ENCODE measurements around the gene HFM1.
"Not testable (repeated sequence)": the region's sequence is repeated elsewhere in the genome, so short reads cannot be mapped to it uniquely, and the experiment has no call there.

HFM1 gene, protein sequence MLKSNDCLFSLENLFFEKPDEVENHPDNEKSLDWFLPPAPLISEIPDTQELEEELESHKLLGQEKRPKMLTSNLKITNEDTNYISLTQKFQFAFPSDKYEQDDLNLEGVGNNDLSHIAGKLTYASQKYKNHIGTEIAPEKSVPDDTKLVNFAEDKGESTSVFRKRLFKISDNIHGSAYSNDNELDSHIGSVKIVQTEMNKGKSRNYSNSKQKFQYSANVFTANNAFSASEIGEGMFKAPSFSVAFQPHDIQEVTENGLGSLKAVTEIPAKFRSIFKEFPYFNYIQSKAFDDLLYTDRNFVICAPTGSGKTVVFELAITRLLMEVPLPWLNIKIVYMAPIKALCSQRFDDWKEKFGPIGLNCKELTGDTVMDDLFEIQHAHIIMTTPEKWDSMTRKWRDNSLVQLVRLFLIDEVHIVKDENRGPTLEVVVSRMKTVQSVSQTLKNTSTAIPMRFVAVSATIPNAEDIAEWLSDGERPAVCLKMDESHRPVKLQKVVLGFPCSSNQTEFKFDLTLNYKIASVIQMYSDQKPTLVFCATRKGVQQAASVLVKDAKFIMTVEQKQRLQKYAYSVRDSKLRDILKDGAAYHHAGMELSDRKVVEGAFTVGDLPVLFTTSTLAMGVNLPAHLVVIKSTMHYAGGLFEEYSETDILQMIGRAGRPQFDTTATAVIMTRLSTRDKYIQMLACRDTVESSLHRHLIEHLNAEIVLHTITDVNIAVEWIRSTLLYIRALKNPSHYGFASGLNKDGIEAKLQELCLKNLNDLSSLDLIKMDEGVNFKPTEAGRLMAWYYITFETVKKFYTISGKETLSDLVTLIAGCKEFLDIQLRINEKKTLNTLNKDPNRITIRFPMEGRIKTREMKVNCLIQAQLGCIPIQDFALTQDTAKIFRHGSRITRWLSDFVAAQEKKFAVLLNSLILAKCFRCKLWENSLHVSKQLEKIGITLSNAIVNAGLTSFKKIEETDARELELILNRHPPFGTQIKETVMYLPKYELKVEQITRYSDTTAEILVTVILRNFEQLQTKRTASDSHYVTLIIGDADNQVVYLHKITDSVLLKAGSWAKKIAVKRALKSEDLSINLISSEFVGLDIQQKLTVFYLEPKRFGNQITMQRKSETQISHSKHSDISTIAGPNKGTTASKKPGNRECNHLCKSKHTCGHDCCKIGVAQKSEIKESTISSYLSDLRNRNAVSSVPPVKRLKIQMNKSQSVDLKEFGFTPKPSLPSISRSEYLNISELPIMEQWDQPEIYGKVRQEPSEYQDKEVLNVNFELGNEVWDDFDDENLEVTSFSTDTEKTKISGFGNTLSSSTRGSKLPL (N-terminal part only)

DNA sequence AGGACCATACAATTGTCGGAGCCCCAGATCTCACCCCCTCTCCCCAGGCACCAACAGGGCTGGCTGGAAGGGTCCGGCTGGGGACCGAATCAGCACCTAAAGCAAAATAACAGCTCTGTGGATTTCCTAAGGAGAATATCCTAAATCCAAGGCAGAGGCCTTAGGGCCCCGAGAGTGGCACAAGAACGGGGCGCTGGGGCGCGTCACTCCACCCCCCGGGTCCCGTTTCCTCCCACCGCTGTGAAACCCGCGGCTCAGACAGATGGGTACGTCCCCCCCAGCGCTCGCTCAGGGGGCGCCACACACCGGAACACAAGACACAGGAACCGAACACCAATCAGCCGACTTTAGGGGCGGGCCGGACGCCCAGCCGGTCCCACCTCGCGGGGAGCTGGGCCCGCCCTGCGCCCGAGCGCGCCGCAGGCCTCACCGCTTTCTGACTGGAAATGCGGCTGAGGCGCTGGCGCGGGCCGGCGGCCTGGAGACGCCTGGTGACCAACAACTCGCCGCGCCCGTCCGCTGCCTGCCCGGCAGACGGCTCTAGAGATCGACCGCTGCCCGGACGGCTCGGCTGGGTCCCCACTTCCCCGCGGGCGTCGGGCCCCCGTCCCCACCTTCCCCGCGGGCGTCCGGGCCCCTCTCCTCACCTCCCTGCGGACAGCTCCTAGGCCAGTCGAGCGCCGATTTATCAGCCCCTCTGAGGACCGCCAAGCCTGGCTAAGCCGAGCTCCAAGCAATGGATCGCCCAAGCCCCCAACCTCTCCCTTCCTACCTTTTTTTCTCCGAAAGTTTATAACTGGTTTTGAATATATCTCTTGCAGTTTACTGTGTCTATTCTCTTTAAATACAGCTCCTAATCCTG, at the start of gene HFM1:
Gene HFM1, minus strand, starts transcription at position 687 of the 862 bp plus-strand sequence. CDS start 3,755 bp downstream, outside the sequence.
- peak; percentile 91 for DNase-seq

DNA sequence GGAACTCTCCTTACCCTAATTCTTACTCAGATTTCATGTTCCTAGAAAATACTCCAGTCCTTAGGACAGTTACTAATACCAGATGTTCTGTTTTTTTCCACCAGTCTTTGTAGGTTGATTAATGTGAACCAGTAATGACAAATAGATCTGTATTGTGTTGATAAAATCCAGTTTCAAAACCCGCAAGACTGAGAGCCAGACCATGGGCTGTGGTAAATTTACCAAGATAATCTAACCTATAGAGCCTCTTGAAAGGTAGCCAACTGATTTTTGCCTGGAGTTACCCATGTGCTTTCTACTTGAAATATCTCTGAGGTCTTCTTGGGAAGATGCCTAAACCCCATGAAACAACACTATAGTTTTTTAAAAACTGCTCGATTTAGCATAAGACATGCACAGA, 49.5 kb upstream of the HFM1 start:
- no peak for DNase-seq

DNA sequence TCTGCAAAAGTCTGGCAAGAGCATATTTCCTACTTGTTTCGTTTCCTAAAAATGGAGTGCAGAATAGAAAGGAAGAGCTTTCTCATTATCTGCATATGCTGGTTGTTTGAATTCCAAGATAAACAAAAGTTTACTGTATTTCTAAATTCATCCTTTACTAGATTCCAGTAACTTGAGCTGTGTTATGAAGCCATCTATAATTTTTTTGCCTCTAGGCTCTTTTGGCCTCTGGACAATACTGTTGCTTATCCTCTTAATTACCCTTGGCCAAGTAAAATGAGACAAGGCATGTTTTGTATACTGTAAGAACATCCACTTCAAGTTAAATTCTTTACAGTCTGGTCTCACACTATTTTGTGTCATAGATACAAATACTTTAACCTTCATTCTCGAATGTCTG, 45.6 kb upstream of the HFM1 start:
- DNase-seq, result no peak

DNA sequence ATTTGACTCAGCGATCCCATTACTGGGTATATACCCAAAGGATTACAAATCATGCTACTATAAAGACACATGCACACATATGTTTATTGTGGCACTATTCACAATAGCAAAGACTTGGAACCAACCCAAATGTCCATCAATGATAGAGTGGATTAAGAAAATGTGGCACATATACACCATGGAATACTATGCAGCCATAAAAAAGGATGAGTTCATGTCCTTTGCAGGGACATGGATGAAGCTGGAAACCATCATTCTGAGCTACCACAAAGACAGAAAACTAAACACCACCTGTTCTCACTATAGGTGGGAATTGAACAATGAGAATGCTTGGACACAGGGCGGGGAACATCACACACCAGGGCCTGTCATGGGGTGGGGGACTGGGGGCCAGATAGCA, 43.1 kb upstream of the HFM1 start:
- DNase-seq, result not testable (repeated sequence)

DNA sequence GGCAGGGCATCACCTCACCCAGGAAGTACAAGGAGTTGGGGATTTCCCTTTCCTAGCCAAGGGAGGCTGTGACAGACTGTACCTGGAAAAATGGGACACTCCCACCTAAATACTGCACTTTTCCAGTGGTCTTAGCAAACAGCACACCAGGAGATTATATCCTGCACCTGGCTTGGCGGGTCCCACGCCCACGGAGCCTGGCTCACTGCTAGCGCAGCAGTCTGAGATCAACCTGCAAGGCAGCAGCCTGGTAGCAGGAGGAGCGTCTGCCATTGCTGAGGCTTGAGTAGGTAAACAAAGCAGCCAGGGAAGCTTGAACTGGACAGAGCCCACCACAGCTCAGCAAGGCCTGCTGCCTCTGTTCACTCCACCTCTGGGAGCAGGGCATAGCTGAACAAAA, 37.3 kb upstream of the HFM1 start:
- DNase-seq, result not testable (repeated sequence)

DNA sequence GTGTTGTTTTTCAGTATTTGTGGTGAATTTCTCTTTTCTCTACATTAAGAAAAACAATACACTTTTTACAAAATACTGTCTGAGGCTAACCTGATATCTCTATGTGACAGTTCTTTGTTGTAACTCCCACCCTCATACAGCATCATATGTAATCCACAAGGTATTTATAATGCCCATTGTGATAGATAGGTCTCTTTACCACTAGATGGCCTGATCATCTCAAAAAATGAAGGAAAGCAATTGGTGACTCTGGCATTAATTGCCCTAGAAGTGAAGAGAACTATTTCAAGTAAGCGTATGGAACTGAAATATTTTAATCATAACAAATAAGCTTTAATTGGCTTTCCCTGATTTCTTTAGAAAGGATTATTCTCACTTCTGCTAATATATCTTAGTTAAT, 36.2 kb upstream of the HFM1 start:
- no peak for DNase-seq

DNA sequence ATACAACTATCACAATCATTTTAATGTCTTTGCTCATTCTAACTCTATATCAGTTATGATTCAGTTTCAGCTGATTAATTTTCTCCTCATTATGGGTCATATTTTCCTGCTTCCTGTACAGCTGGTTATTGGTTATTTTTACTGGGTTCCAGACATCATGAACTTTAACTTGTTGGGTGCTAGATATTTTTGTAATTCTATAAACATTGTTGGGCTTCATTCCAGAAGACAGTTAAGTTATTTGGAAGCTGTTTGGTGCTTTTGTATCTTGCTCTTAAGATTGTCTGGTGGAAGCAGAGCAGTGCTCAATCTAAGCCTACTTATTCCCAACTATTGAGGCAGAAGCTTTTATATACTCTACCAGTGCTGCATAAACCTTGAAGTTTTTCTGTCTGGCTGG, 34.4 kb upstream of the HFM1 start:
- no peak for DNase-seq

DNA sequence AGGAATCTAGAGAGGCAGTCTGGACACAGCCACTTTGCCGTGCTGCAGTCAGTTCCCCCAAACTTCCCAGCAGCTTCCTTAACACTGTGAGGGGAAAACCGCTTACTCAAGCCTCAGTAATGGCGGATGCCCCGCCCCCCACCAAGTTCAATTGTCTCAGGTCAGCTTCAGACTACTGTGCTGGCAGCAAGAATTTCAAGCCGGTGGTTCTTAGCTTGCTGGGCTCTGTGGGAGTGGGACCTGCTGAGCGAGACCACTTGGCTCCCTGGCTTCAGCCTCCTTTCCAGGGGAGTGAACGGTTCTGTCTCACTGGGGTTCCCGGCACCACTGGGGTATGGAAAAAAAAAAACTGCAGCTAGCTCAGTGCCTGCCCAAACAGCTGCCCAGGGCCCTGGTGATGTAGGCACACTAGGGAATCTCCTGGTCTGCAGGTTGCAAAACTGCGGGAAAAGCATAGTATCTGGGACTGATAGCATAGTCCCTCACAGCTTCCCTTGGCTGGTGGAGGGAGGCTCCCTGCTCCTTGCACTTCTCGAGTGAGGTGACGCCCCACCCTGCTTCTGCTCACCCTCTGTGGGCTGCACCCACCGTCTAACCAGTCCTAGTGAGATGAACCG, 23.7 kb upstream of the HFM1 start:
- DNase-seq, result peak; percentile 31

DNA sequence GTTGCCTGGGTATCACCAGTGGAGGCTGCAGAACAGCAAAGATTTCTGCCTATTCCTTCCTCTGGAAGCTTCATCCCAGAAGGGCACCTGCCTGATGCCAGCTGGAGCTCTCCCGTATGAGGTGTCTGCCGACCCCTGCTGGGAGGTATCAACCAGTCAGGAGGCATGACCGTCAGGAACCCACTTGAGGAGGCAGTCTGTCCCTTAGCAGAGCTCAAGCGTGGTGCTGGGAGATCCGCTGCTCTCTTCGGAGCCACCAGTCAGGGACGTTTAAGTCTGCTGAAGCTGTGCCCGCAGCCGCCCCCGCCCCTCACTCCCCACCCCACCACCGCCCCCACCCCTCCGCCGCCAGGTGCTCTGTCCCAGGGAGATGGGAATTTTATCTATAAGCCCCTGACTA, 23.1 kb upstream of the HFM1 start:
- DNase-seq, result peak; percentile 88

DNA sequence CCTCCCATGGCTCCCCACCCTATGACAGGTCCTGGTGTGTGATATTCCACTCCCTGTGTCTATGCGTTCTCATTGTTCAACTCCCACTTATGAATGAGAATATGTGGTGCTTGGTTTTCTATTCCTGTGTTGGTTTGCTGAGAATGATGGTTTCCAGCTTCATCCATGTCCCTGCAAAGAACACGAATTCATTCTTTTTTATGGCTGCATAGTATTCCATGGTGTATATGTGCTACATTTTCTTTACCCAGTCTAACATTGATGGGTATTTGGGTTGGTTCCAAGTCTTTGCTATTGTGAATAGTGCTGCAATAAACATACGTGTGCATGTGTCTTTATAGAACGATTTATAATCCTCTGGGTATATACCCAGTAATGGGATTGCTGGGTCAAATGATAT, 17.9 kb upstream of the HFM1 start:
- not testable (repeated sequence) for DNase-seq

DNA sequence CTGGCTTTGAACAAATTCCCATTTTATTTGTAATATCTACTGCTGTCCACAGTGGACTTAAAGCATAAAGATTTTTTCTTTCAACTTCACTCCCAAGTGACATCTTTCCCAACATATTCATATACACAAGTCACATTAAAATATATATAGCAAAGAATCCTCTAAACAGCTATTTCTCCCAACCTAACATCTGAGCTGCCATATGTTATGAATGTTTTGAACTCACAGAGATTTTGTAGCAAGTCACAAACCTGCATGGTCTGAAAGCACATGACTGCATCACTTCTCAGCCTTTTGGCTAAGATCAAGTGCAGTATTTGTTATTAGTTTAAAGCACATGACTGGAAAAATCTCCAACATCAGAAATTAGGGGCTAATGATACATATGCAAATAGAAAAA, 7.7 kb upstream of the HFM1 start:
- no peak for DNase-seq

DNA sequence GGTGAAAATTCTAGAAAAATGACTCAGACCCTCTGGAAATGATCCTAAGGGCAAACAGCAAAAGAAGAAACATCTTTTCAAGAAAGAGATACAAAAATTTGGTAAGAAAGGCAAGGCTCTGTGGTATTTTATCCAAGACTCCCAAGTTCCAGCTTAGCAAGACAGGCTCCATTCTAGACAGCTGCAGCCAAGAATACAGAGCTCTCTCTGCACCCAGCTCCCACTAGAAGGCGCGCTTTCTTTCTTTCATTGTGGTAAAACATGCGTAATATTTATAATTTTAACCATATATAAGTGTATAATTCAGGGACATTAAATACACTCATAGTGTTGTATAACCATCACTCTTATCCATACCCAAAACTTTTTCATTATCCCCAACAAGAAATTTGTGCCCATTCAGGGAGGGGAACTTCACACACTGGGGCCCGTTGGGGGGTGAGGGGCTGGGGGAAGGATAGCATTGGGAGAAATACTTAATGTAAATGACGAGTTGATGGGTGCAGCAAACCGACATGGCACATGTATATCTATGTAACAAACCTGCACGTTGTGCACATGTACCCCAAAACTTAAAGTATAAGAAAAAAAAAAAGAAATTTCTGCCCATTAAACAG, 2.2 kb upstream of the HFM1 start:
- no peak for DNase-seq

DNA sequence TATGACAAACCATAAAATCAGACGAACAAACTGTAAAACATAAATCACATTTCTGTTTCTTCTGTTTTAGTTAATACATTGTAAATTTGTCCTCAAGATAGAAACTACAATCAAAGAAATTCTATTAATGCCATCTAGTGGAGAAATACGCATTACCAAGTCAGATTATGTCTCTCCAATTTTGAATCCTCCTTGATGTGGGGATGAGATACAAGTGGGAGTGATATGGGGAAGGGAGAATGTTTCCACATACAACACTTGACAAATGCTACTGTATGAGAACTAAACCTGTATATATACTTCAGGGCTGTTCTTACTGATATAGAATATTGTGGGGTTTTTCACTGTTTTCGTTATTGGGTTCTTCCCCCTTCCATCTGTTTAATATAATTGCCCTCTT, 2.6 kb downstream of the HFM1 start:
- DNase-seq, result no peak

DNA sequence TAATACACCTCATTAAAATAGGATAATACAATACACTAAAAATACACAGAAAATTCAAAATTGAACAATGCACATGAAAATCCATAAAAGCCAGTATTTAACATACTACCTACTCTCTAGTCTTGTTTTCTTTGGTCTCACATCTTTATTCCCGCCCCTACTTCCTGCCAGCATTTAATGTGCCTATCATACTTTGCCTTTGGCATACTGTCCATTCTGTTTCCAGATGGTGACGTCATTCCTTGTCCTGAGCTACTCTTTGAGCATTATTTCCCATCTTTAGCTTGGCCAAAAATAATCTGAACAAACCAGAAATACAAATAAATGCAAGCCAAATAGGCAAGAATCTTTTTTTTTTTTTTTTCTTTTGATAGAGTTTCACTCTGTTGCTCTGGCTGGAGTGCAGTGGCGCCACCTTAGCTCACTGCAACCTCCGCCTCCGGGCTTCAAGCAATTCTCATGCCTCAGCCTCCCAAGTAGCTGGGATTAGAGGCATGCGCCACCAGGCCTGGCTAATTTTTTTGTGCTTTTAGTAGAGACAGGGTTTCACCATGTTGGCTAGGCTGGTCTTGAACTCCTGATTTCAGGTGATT, 4.4 kb downstream of the HFM1 start:
- no peak for DNase-seq

DNA sequence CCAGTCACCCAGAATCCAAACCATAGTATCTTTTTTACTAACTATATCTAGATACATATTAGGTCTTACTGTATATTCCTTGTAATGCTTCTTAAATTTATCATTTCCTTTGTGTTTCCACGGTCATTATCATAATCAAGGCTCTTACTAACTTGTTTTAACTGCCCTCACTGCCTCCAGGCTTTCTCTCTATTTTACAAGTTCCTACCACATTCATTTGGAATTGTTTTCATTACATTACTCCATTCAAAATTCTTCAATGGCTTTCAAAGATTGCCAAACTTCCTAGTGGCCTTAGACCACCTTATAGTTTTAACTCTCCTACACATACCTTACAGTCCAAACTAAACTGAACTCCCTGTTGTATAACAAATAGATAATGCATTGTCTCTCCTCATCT, 6.3 kb downstream of the HFM1 start:
- DNase-seq, result no peak

DNA sequence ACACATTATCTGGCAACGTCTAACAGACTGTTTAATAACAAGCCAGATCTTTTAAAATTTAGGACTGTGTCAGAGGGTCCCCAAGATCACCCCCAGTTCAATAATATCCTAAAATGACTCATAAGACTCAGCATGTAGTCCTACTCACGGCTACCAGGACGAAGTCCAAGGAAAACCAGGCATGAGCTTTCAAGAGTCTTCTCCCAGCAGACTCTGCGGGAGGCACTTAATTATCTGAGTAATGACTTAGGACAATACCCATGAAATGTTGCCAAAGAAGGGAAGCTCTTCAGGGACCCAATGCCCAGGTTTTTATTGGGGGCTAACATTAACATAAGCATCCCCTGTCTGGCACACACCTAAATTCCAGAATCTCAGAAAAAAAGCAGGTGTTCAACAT, 7.0 kb downstream of the HFM1 start:
- DNase-seq, result no peak

DNA sequence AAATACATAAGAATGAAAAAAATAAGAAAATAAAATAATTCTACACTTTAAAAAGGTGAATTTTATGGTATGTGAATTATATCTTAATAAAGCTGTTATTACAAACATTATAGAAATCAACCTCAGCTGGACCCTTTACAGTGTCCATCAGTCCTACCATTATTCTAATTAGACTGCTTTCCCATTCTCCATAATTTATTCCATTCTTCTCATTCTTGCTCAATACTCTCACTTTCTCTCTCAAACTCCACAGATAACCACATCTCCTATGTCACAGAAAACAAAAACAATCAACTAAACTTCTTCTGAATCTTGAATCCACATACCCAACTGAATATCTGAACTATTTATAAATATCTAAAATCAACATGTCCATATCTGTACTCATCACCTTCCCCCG, 11.6 kb downstream of the HFM1 start:
- no peak for DNase-seq

DNA sequence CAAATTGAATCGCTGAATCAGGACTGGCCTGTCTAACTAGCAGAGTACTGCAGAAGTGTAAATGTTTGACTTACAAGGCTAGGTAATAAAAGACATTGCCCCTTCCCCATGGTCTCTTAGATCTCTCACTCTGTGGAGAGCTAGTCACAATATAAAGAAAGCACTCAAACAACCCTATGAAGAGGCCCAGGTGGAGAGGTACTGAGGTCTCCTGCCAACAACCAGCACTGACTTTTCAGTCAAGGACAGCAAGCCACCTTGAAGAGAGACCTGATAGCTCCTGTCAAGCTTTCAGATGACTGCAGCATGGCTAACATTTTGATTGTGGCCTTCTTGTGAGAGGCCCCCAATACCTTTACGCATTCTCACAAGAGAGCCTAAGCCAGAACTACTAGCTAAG, 18.5 kb downstream of the HFM1 start:
- no peak for DNase-seq

DNA sequence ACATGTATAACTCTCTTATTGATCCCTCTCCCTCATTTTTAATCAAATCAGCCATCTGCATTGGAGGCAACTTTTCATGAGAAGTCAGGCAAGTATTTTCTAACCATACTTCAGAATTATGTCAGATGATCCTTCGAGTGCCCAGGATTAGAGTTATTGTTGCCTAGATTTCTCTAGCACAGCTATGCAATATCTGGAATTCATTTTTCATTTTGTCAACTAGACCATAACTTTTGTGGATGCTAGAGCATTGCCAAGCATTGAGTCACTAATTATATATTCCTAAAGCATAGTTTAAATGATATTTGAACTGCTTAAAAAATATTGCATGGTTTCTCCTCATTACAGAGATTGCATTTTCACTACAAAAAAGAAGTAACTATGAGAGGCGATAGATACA, 21.2 kb downstream of the HFM1 start:
- DNase-seq, result no peak

DNA sequence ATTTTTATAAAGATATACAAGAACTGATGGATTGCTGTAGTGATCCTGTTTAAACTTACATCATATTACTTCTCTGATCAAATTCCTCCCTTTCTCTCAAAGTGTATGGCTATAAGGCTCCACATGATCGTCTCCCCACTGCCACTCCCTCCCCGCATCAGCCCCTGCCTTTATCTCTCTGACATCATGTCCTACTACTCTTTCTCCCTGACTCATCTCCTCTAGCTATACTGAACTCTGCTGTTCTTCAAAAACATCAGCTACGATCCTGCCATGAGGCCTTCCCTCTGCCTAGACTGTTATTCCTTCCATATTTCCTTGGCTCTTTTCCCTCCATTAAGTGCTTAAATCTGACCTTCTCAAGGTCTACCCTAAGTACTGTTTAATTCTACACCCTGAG, 22.8 kb downstream of the HFM1 start:
- DNase-seq, result no peak

DNA sequence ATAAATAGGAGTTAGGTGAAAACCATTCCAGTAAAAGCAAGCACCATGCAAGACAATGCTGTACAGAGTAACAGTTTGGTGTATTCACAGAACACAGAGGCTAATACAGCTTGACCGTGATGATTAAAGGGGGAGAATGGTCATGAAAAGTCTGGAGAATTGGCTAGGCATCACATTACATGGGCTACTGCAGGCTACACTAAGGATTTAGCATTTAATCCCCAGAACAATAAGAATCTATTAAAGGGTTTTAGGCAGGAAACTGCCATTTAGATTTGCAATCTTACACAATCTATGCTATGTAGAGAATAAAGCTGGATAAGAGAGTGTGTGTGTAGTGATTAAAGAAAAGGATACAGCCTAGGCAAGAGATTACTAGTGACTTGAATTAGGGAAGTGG, 30.6 kb downstream of the HFM1 start:
- no peak for DNase-seq

Measured in NCI-H510A (cell line).